Smooth muscle cell (in vitro differentiated cells): ENCODE measurements around the gene ING1. TPM values are rescaled to one million over a fixed set of nuclear protein-coding genes. Genes with fewer than 3 reads are reported as not detected.

Experiments used
- DNase-seq: peaks from one replicate; lab custom pipeline; 2025; ENCODE audit not compliant: unreplicated experiment; lab: John Stamatoyannopoulos, UW
- H2AFZ ChIP-seq: fragments of 200-600 bp; sonication (generic); 2 replicates; pipeline ENCODE4 v1.6.0; 2016; ENCODE audit warnings: antibody characterized with exemption, low read depth, mild to moderate bottlenecking
- H3F3A ChIP-seq: fragments of 200-600 bp; sonication (generic); 2 replicates; pipeline ENCODE4 v1.6.0; 2017; ENCODE audit warnings: antibody characterized with exemption, low read depth
- H3K27ac ChIP-seq: fragments of 200-600 bp; sonication (generic); 2 replicates; pipeline ENCODE4 v1.5.1; 2016; ENCODE audit warnings: low read depth, mild to moderate bottlenecking
- H3K27me3 ChIP-seq: fragments of 200-600 bp; sonication (generic); 2 replicates; pipeline ENCODE4 v1.6.1; 2016; ENCODE audit warnings: low read depth, mild to moderate bottlenecking
- H3K36me3 ChIP-seq: fragments of 200-600 bp; sonication (generic); 2 replicates; pipeline ENCODE4 v1.5.1; 2016; ENCODE audit warnings: low read depth
- H3K4me1 ChIP-seq: fragments of 200-600 bp; sonication (generic); 2 replicates; pipeline ENCODE4 v1.5.1; 2016; ENCODE audit warnings: low read depth
- H3K4me2 ChIP-seq: fragments of 200-600 bp; sonication (generic); 2 replicates; pipeline ENCODE4 v1.6.0; 2016; ENCODE audit warnings: mild to moderate bottlenecking
- H3K4me3 ChIP-seq: fragments of 200-600 bp; sonication (generic); 2 replicates; pipeline ENCODE4 v1.5.1; 2016; ENCODE audit warnings: mild to moderate bottlenecking
- H3K79me2 ChIP-seq: fragments of 200-600 bp; sonication (generic); 2 replicates; pipeline ENCODE4 v1.6.0; 2016; ENCODE audit warnings: low read depth, mild to moderate bottlenecking
- H3K9ac ChIP-seq: fragments of 200-600 bp; sonication (generic); 2 replicates; pipeline ENCODE4 v1.6.0; 2016; ENCODE audit warnings: low read depth
- H3K9me3 ChIP-seq: fragments of 200-600 bp; sonication (generic); replicated peaks from 2 replicates; pipeline ENCODE4 v1.5.1; 2016; ENCODE audit warnings: low read depth
- H4K20me1 ChIP-seq: fragments of 200-600 bp; sonication (generic); 2 replicates; pipeline ENCODE4 v1.6.0; 2016; ENCODE audit warnings: low read depth
- CTCF ChIP-seq: fragments of 200-600 bp; sonication (generic); IDR thresholded peaks from 2 replicates; pipeline ENCODE4 v1.5.1; 2017; ENCODE audit warnings: borderline replicate concordance, mild to moderate bottlenecking, antibody characterized with exemption; ENCODE audit not compliant: insufficient read depth, poor library complexity, severe bottlenecking
- WGBS: methylation state at CpG from one replicate; pipeline ENCODE4 v1.1.7; 2016; ENCODE audit warnings: low lambda C conversion rate; 5-methylcytosine and 5-hydroxymethylcytosine counted together
- polyA plus RNA-seq: library from polyadenylated mRNA; unstranded; fragments of >200 nt; fragmentation: Nextera tagmentation; extraction: Ambion mirVana; gene quantifications from 2 replicates; pipeline ENCODE4 v1.2.1, GENCODE V29; 2016
- total RNA-seq: library from RNA; depleted of rRNA; stranded (reverse); fragments of >200 nt; gene quantifications from 2 replicates; pipeline ENCODE4 v1.2.3, GENCODE V29; 2014

The ING1 gene
- total and polyA plus RNA-seq, 2 experiments from 2014 or later = 13.8 to 29.3 TPM

- DNase-seq = no peak
- Histone ChIP-seq H4K20me1 (no peaks in the 10 kb centered on the region), H3K4me1 (no peaks in the 10 kb centered on the region), H3F3A (no peaks in the 10 kb centered on the region), H3K27ac (no peak overlapping the region), H3K9ac (no peak overlapping the region), H3K36me3 (no peaks in the 10 kb centered on the region), H3K4me2 (no peak overlapping the region), H3K79me2 (no peaks in the 10 kb centered on the region), H3K4me3 (no peak overlapping the region), H3K27me3 (peaks cover 3% of the 10 kb centered on the region), H3K9me3 (no peaks in the 10 kb centered on the region), H2AFZ (no peak overlapping the region)
- no peak for TF ChIP-seq CTCF
- WGBS = 76% methylated on average over 9 of the region's 9 CpGs
Measured at GRCh38 chr13:110771194-110771593, 57.7 kb downstream of the ING1 start.

- TF ChIP-seq CTCF = no peak
- no peak for DNase-seq
- no peaks in the 10 kb centered on the region for H3F3A ChIP-seq
- no peaks in the 10 kb centered on the region for H3K79me2 ChIP-seq
- no peaks in the 10 kb centered on the region for H3K36me3 ChIP-seq
- no peak overlapping the region for H3K4me2 ChIP-seq
- no peaks in the 10 kb centered on the region for H4K20me1 ChIP-seq
- H3K9ac ChIP-seq = no peak overlapping the region
- no peak overlapping the region for H3K4me3 ChIP-seq
- no peaks in the 10 kb centered on the region for H3K9me3 ChIP-seq
- H3K27ac ChIP-seq = no peak overlapping the region
- 90% methylated on average over 13 of the region's 13 CpGs for WGBS
- H3K27me3 ChIP-seq = peaks cover 3% of the 10 kb centered on the region
- no peaks in the 10 kb centered on the region for H3K4me1 ChIP-seq
- no peak overlapping the region for H2AFZ ChIP-seq
Measured at GRCh38 chr13:110772091-110772984, 58.8 kb downstream of the ING1 start.

Other genes with a start within 250 kb of the ING1 start
- 12.6 and 18.0 TPM in 2 replicates for gene RAB20, start 152.0 kb upstream of the ING1 start, total RNA-seq
- 12.9 and 21.8 TPM in 2 replicates for gene RAB20, start 152.0 kb upstream of the ING1 start, polyA plus RNA-seq
- gene NAXD, start 98.2 kb upstream of the ING1 start, total RNA-seq = 16.9 and 22.3 TPM in 2 replicates
- gene NAXD, start 98.2 kb upstream of the ING1 start, polyA plus RNA-seq = 28.8 and 30.9 TPM in 2 replicates
- gene CARS2, start 7.6 kb upstream of the ING1 start, total RNA-seq = 37.5 and 276 TPM in 2 replicates
- gene CARS2, start 7.6 kb upstream of the ING1 start, polyA plus RNA-seq = 71.7 and 82.9 TPM in 2 replicates
- 61.8 and 77.4 TPM in 2 replicates for gene ANKRD10, start 201.4 kb downstream of the ING1 start, total RNA-seq
- 31.0 and 42.8 TPM in 2 replicates for gene ANKRD10, start 201.4 kb downstream of the ING1 start, polyA plus RNA-seq